Stomach (tissue), 9 donors: ENCODE measurements around the gene VWA8. TPM values are rescaled to one million over a fixed set of nuclear protein-coding genes. Genes with fewer than 3 reads are reported as not detected.

ENCODE experiments used
- DNase-seq, 2 donors: peaks; one replicate each; pipeline versions ENCODE4 v3.0.0 to v3.0.0-alpha.2; 2013 to 2019
- H3K27ac ChIP-seq, 5 donors: fragments of 200-600 bp in 4 of 5; sonication (generic) in 4 of 5; one replicate each; pipeline ENCODE4 v1.5.1; 2013 to 2019; ENCODE audit warnings: mild to moderate bottlenecking in 1 of 5, moderate library complexity in 1 of 5
- H3K27me3 ChIP-seq, 3 donors: fragments of 200-600 bp; sonication (generic); one replicate each; pipeline ENCODE4 v1.5.1; 2017 to 2019; ENCODE audit warnings: mixed run types in 1 of 3
- H3K36me3 ChIP-seq, 4 donors: fragments of 200-600 bp; sonication (generic); 1 replicate in 3 of 4; 2 replicates in 1 of 4; pipeline ENCODE4 v1.5.1; 2016 to 2019
- H3K4me1 ChIP-seq, 4 donors: fragments of 200-600 bp; sonication (generic); one replicate each; pipeline ENCODE4 v1.5.1; 2016 to 2019
- H3K4me3 ChIP-seq, 4 donors: fragments of 200-600 bp; sonication (generic) in 3 of 4; one replicate each; pipeline ENCODE4 v1.5.1; 2016 to 2019; ENCODE audit warnings: mild to moderate bottlenecking in 1 of 4
- H3K9me3 ChIP-seq, 4 donors: fragments of 200-600 bp; sonication (generic); one replicate each; pipeline ENCODE4 v1.5.1; 2016 to 2019
- EP300 ChIP-seq: sonication (generic); formaldehyde crosslinking; IDR thresholded peaks from one replicate; pipeline ENCODE4 v1.6.1; 2017; ENCODE audit warnings: antibody characterized with exemption
- POLR2A ChIP-seq, 4 donors: fragments of 450-650 bp; IDR thresholded peaks; one replicate each; pipeline ENCODE4 v1.6.1; 2016; ENCODE audit warnings: antibody characterized with exemption in 4 of 4, control low read depth in 2 of 4, mild to moderate bottlenecking in 1 of 4, moderate library complexity in 1 of 4
- POLR2AphosphoS5 ChIP-seq, 3 donors: sonication (generic); formaldehyde crosslinking; IDR thresholded peaks; one replicate each; pipeline ENCODE4 v1.6.1; 2016; ENCODE audit warnings: antibody characterized with exemption in 3 of 3
- WGBS, 5 donors: extraction: QIAGEN DNeasy Blood & Tissue Kit in 3 of 5; methylation state at CpG; one replicate each; pipeline versions ENCODE4 v1.1.5 to v1.1.7; 2013 to 2018; 5-methylcytosine and 5-hydroxymethylcytosine counted together
- intact Hi-C: fragments of 100-400 bp; cut with DNase I; formaldehyde crosslinking; loops from one replicate; pipeline ENCODE4 v1.15.1; 2023; ENCODE audit warnings: low total_unique reads
- polyA plus RNA-seq, 3 donors: library from polyadenylated mRNA; stranded (reverse); fragments of 200-250 nt; gene quantifications; one replicate each; pipeline ENCODE4 v1.2.3, GENCODE V29; 2013
- total RNA-seq, 5 donors: library from RNA; depleted of rRNA; stranded (reverse); fragments of >200 nt; gene quantifications; one replicate each; pipeline versions ENCODE4 v1.1.0 to v1.2.3, GENCODE V29; 2014 to 2016
- TF ChIP-seq, protein P1 (sequence below), 7 experiments: fragments of 450-650 bp in 4 of 7; fragments of 200-600 bp in 3 of 7; sonication (generic) in 3 of 7; IDR thresholded peaks; one replicate each; pipeline ENCODE4 v1.5.1; 2016 to 2019; ENCODE audit warnings: antibody characterized with exemption in 7 of 7, control low read depth in 2 of 7, mild to moderate bottlenecking in 1 of 7
- donor health status: healthy with polysubstance abuse.
- donor health status: Bipolar disorder and iron deficiency.
- donor health status: healthy.

VWA8 gene
- total and polyA plus RNA-seq, 8 donors, result 3.3 to 99.2 (median 25.4) TPM

DNA sequence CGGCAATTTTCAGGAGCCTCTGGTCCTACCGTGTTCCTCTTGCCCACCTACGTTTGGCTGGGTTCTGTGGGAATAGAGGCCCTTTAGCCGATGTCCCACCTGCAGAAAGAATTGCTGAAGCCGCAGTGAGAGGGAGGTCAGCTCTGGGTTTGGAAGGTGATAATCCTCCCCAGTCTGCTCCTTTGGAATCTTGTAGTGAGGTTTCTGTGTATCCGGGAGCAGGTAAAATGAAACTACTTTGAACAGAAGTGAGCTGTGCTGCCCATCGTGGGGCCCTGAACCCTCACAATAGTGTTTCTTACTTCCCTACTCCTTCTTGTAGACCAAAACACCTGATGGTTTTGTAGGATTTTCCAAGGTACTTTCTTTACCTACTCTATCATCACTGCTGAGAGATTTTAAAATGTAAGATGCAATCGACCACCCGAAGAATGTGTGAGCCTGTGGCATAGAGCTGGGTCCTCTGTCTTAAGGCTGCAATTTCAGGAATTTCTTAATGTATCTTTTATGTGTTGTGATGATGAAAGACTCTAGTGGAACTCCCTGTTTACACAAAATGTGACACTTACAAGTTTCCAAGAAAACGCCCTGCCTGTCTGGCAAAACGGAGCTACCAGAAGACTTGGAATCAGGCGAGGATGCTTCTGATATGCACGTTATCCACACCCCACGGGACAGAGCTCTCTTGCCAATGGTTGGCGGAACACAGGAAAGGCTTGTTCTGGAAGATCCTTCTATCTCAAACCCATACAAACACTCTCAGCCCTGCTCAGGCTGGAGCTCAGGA is 427.4 kb downstream of the VWA8 start:
- H3K9me3 ChIP-seq, result no peaks in the 10 kb centered on the region
- intact Hi-C loops, result no loop called here
- TF ChIP-seq, protein P1, sequence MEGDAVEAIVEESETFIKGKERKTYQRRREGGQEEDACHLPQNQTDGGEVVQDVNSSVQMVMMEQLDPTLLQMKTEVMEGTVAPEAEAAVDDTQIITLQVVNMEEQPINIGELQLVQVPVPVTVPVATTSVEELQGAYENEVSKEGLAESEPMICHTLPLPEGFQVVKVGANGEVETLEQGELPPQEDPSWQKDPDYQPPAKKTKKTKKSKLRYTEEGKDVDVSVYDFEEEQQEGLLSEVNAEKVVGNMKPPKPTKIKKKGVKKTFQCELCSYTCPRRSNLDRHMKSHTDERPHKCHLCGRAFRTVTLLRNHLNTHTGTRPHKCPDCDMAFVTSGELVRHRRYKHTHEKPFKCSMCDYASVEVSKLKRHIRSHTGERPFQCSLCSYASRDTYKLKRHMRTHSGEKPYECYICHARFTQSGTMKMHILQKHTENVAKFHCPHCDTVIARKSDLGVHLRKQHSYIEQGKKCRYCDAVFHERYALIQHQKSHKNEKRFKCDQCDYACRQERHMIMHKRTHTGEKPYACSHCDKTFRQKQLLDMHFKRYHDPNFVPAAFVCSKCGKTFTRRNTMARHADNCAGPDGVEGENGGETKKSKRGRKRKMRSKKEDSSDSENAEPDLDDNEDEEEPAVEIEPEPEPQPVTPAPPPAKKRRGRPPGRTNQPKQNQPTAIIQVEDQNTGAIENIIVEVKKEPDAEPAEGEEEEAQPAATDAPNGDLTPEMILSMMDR (IDR thresholded peaks at IDR 0.05), result no peak
- TF ChIP-seq POLR2AphosphoS5 (IDR thresholded peaks at IDR 0.05) (no peak), EP300 (no peak), POLR2A (IDR thresholded peaks at IDR 0.05) (no peak)
- no peaks in the 10 kb centered on the region for H3K27me3 ChIP-seq
- H3K4me3 ChIP-seq, result no peak overlapping the region
- no peak overlapping the region for H3K27ac ChIP-seq
- H3K4me1 ChIP-seq, result no peaks in the 10 kb centered on the region
- no peak for DNase-seq
- H3K36me3 ChIP-seq, result no peaks in the 10 kb centered on the region
- 68 to 79% (median 77%) methylated on average over 15 of the region's 15 CpGs for WGBS, 5 donors

DNA sequence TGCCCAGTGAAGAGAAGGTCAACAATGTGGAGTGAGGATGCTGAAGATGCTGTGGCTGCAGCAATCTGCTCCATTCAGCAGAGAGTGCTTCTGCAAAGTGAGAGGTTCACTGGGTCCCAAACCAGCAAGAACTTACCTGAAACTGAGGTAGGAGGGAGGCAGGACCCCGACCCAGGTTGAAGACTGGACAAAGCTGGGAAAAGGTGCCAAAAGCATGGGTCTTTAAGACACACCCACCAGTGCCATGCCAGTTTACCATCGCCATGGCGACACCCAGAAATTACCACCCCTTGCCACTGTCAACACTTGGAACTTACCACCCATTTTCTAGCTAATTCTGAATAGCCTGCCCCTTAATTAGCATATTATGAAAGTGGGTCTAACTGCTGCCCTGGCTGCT is 432.9 kb downstream of the VWA8 start:
- WGBS, 5 donors, result 88 to 97% (median 92%) methylated on average over 2 to 3 of the region's 3 CpGs
- Histone ChIP-seq H3K4me1 (no peaks in the 10 kb centered on the region), H3K4me3 (no peak overlapping the region), H3K27me3 (peaks cover 0 to 4% (median 0%) of the 10 kb centered on the region in 3 donors), H3K27ac (no peak overlapping the region), H3K36me3 (no peaks in the 10 kb centered on the region), H3K9me3 (no peaks in the 10 kb centered on the region)
- intact Hi-C loops, result no loop called here
- DNase-seq, result no peak
- TF ChIP-seq POLR2AphosphoS5 (IDR thresholded peaks at IDR 0.05) (no peak), POLR2A (IDR thresholded peaks at IDR 0.05) (no peak), EP300 (no peak)
- TF ChIP-seq, protein P1 (IDR thresholded peaks at IDR 0.05), result no peak

DNA sequence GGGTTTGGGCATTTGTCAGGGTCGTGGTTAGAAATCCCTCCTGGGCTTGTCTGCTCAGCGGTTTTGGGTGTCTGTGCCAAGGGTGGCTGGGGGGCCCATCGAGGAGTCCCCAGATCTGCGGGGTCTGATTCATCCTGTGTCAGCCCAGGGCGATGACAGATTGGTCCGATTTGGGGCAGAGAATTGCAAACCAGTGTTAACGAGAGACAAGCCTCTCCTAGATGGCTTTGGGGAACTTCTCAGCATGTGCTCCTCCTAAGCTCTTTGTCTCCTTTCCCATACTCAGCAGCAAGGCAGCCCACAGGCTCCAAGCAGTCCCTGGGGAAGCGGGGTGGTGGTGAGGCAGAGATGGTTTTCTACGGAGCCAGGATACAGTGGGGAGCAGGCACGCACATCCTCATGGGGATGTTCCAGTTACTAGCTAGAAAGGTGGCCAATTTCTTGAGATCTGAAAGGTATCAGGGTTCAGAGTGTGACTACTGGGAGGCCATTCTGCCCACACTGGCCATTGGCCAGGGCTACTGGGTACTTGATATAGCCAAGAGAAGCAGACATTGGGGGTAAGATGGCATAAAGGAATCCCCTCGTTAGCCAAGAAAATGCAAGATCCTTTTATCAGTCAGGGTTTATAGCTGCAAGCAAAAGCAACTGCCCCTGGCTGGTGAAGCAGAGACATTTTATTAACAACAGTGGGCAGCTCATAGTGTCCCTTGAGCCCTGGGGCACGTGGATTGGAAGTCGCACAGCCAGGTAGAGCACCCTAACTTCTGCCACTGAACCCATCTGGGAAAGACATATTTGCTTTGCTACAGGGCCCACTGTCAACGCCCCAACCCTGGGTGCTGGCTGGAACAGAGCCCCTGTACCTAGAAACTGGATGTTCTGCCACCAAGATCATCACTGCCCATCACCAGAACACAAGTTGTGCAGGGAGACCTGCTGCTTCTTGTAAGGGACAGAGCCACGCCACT is 440.0 kb downstream of the VWA8 start:
- Histone ChIP-seq H3K9me3 (no peaks in the 10 kb centered on the region), H3K27me3 (no peaks in the 10 kb centered on the region), H3K4me3 (no peak overlapping the region), H3K36me3 (no peaks in the 10 kb centered on the region), H3K27ac (no peak overlapping the region), H3K4me1 (no peaks in the 10 kb centered on the region)
- intact Hi-C loops, result no loop called here
- 86 to 91% (median 89%) methylated on average over 14 to 15 of the region's 15 CpGs for WGBS, 5 donors
- DNase-seq, result no peak
- TF ChIP-seq EP300 (no peak), POLR2A (IDR thresholded peaks at IDR 0.05) (no peak), POLR2AphosphoS5 (IDR thresholded peaks at IDR 0.05) (no peak)
- TF ChIP-seq, protein P1 (IDR thresholded peaks at IDR 0.05), result no peak

DNA sequence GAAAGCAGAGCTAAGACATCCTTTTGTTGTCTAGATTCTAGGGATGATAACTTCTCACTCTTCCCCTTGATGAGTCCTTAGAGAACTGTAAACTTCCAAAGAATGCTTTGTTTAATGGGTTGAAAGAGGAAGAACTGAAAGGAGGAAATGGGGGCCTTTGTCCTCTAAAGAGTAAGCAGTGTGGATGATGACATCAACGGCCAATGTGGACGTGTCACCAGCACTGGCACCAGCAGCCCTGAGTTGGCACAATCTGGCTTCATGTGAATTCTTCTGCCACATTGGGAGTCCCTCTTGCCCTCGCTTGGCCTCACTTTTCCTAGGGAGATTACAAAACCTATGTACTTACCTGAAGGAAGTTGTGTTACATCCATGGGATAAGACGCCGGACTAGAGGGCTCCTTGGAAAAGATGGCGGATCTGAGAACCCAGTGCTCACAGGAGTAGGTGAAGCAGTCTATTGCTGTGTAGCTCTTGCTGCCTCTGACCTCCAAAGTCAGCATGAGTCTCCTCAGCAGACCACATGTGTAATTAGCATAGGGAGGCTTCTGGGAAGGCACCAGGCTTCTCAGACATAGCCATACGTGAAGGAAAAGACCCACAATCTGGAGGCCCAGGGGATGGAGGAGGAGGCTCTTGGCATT is 440.8 kb downstream of the VWA8 start:
- Histone ChIP-seq H3K4me3 (no peak overlapping the region), H3K4me1 (no peaks in the 10 kb centered on the region), H3K27me3 (no peaks in the 10 kb centered on the region), H3K27ac (no peak overlapping the region), H3K36me3 (no peaks in the 10 kb centered on the region), H3K9me3 (no peaks in the 10 kb centered on the region)
- intact Hi-C loops, result no loop called here
- TF ChIP-seq POLR2AphosphoS5 (IDR thresholded peaks at IDR 0.05), result no peak
- no peak for TF ChIP-seq POLR2A (IDR thresholded peaks at IDR 0.05)
- TF ChIP-seq, protein P1 (IDR thresholded peaks at IDR 0.05), result no peak
- TF ChIP-seq EP300, result no peak
- 82 to 94% (median 88%) methylated on average over 7 of the region's 7 CpGs for WGBS, 5 donors
- no peak for DNase-seq
